Airway epithelial cell (primary cell): ENCODE data around the gene TTPAL. TPM values are rescaled to one million over a fixed set of nuclear protein-coding genes. Genes with fewer than 3 reads are reported as not detected.

Experiments
- total RNA-seq: library from RNA; depleted of rRNA; stranded (reverse); fragments of >200 nt; gene quantifications from 2 replicates; pipeline ENCODE4 v1.2.3, GENCODE V29; 2015

TTPAL gene
- 12.4 and 22.6 TPM in 2 replicates for total RNA-seq

GRCh38 chr20:44475694-44476560, at the start of gene TTPAL:
Gene TTPAL (plus strand): TSS chr20:44475874. CDS start chr20:44480000, 4,126 bp downstream.

GRCh38 chr20:44521484-44522481, 46.1 kb downstream of the TTPAL start, which contains the start of gene SERINC3:
Gene SERINC3 (minus strand): TSS chr20:44522070. CDS start chr20:44521951, 119 bp downstream.

Other genes with a start within 250 kb of the TTPAL start
- gene GDAP1L1, start 228.6 kb upstream of the TTPAL start, total RNA-seq, result not detected in 2 replicates
- gene FITM2, start 164.7 kb upstream of the TTPAL start, total RNA-seq, result 3.2 and 3.5 TPM in 2 replicates
- gene R3HDML, start 138.8 kb upstream of the TTPAL start, total RNA-seq, result not detected in 2 replicates
- gene HNF4A, start 120.2 kb upstream of the TTPAL start, total RNA-seq, result not detected in 2 replicates
- 35.7 and 71.7 TPM in 2 replicates for gene SERINC3, start 46.2 kb downstream of the TTPAL start, total RNA-seq
- 17.8 and 21.0 TPM in 2 replicates for gene PKIG, start 106.7 kb downstream of the TTPAL start, total RNA-seq
- 22.1 and 29.6 TPM in 2 replicates for gene ADA, start 175.8 kb downstream of the TTPAL start, total RNA-seq
- 0.28 and 0.63 TPM in 2 replicates for gene CCN5, start 239.5 kb downstream of the TTPAL start, total RNA-seq